Measurements from ENCODE around the gene TEAD1. TPM values are rescaled to one million over a fixed set of nuclear protein-coding genes. Genes with fewer than 3 reads are reported as not detected.

The TEAD1 gene
- total RNA-seq, 1 experiment from 2014 or later, result 102 TPM

- CTCF ChIA-PET, result no interaction called here
- DNase-seq (ENCODE audit: low read depth, low spot score), result no peak
- no TSS peak for BruUV-seq (replicated peaks)
- in situ Hi-C loops (cut with HindIII; ENCODE audit: low pct_unique_long_range_greater_than_20kb, low sequenced_read_pairs) (no loop called here), intact Hi-C loops (cut with micrococcal nuclease; ENCODE audit: unreplicated experiment) (no loop called here)
- Histone ChIP-seq H3K4me1 (ENCODE audit: control insufficient read depth, insufficient read depth, low read length) (no peaks in the 10 kb centered on the region), H3K9me3 (ENCODE audit: control insufficient read depth, insufficient read depth, low read depth, low read length) (no peaks in the 10 kb centered on the region), H3K27ac (ENCODE audit: low read length) (no peak overlapping the region), H3K36me3 (ENCODE audit: control insufficient read depth, insufficient read depth, low read length) (no peaks in the 10 kb centered on the region), H3K4me3 (ENCODE audit: low read depth in 2 of 2, low read length in 2 of 2) (no peak overlapping the region), H3K27me3 (ENCODE audit: control insufficient read depth, insufficient read depth, low read length) (no peaks in the 10 kb centered on the region)
- POLR2A ChIA-PET, result no interaction called here
- no peak for ATAC-seq
- TF ChIP-seq SIN3A (IDR thresholded peaks at IDR 0.05; ENCODE audit: borderline replicate concordance, insufficient read depth, low read depth, low read length), result no peak
- TF ChIP-seq POLR2AphosphoS5 (IDR thresholded peaks at IDR 0.05; ENCODE audit: low read depth, low read length), result no peak
- no peak for TF ChIP-seq CTCF (IDR thresholded peaks at IDR 0.05)
- TF ChIP-seq REST (IDR thresholded peaks at IDR 0.05; ENCODE audit: insufficient read depth in 1 of 2, low read depth in 2 of 2, low read length in 1 of 2), result no peak
- no peak for TF ChIP-seq TCF7L2 (IDR thresholded peaks at IDR 0.05; ENCODE audit: low read depth, low read length)
These were observed 111.7 kb downstream of the TEAD1 start for GRCh38 chr11:12785901-12786300.

- no peak overlapping the region for H3K4me3 ChIP-seq (ENCODE audit: low read depth in 2 of 2, low read length in 2 of 2)
- no peaks in the 10 kb centered on the region for H3K36me3 ChIP-seq (ENCODE audit: control insufficient read depth, insufficient read depth, low read length)
- TF ChIP-seq TCF7L2 (IDR thresholded peaks at IDR 0.05; ENCODE audit: low read depth, low read length) (no peak), CTCF (IDR thresholded peaks at IDR 0.05) (no peak), REST (IDR thresholded peaks at IDR 0.05; ENCODE audit: insufficient read depth in 1 of 2, low read depth in 2 of 2, low read length in 1 of 2) (no peak), POLR2AphosphoS5 (IDR thresholded peaks at IDR 0.05; ENCODE audit: low read depth, low read length) (no peak), SIN3A (IDR thresholded peaks at IDR 0.05; ENCODE audit: borderline replicate concordance, insufficient read depth, low read depth, low read length) (no peak)
- ATAC-seq (no peak), DNase-seq (ENCODE audit: low read depth, low spot score) (no peak)
- in situ Hi-C loops (cut with HindIII; ENCODE audit: low pct_unique_long_range_greater_than_20kb, low sequenced_read_pairs), result no loop called here
- H3K27me3 ChIP-seq (ENCODE audit: control insufficient read depth, insufficient read depth, low read length), result no peaks in the 10 kb centered on the region
- intact Hi-C loops (cut with micrococcal nuclease; ENCODE audit: unreplicated experiment), result no loop called here
- no peak overlapping the region for H3K27ac ChIP-seq (ENCODE audit: low read length)
- H3K9me3 ChIP-seq (ENCODE audit: control insufficient read depth, insufficient read depth, low read depth, low read length), result no peaks in the 10 kb centered on the region
- ChIA-PET POLR2A (no interaction called here), CTCF (no interaction called here)
- H3K4me1 ChIP-seq (ENCODE audit: control insufficient read depth, insufficient read depth, low read length), result no peaks in the 10 kb centered on the region
- no TSS peak for BruUV-seq (replicated peaks)
These were observed 112.2 kb downstream of the TEAD1 start for GRCh38 chr11:12786450-12786849.
